WTC11 (cell line): ENCODE measurements around the gene NDUFA13. TPM values are rescaled to one million over a fixed set of nuclear protein-coding genes. Genes with fewer than 3 reads are reported as not detected.

Experiments used
- ATF1 ChIP-seq: sonication (generic); formaldehyde crosslinking; IDR thresholded peaks from 2 replicates; pipeline ENCODE4 v1.8.1; 2023; ENCODE audit warnings: mild to moderate bottlenecking, moderate library complexity, missing genetic modification reagents
- CBFB ChIP-seq: sonication (generic); formaldehyde crosslinking; IDR thresholded peaks from 2 replicates; pipeline ENCODE4 v1.8.1; 2022; ENCODE audit warnings: mild to moderate bottlenecking, low read depth, missing genetic modification reagents
- CREM ChIP-seq: sonication (generic); formaldehyde crosslinking; IDR thresholded peaks from 2 replicates; pipeline ENCODE4 v1.8.1; 2022; ENCODE audit warnings: mild to moderate bottlenecking, missing genetic modification reagents, moderate library complexity
- CTCF ChIP-seq: fragments of 200-600 bp; IDR thresholded peaks from 2 replicates; pipeline ENCODE4 v1.8.0; 2022; ENCODE audit warnings: antibody characterized with exemption
- ESRRA ChIP-seq: sonication (generic); formaldehyde crosslinking; IDR thresholded peaks from 2 replicates; pipeline ENCODE4 v1.8.1; 2022; ENCODE audit warnings: mild to moderate bottlenecking, missing genetic modification reagents, borderline replicate concordance
- FOXJ3 ChIP-seq: sonication (generic); formaldehyde crosslinking; IDR thresholded peaks from 2 replicates; pipeline ENCODE4 v1.9.0; 2021; ENCODE audit warnings: missing genetic modification reagents, mild to moderate bottlenecking, borderline replicate concordance
- FOXK1 ChIP-seq: sonication (generic); formaldehyde crosslinking; IDR thresholded peaks from 2 replicates; pipeline ENCODE4 v1.8.0; 2022; ENCODE audit warnings: mild to moderate bottlenecking, moderate library complexity, missing genetic modification reagents
- FOXP1 ChIP-seq: sonication (generic); formaldehyde crosslinking; IDR thresholded peaks from 2 replicates; pipeline ENCODE4 v1.8.0; 2022; ENCODE audit warnings: missing genetic modification reagents, mild to moderate bottlenecking, moderate library complexity, borderline replicate concordance
- JUN ChIP-seq: sonication (generic); formaldehyde crosslinking; IDR thresholded peaks from 2 replicates; pipeline ENCODE4 v1.8.0; 2023; ENCODE audit warnings: mild to moderate bottlenecking, missing genetic modification reagents
- RELA ChIP-seq: sonication (generic); formaldehyde crosslinking; IDR thresholded peaks from 2 replicates; pipeline ENCODE4 v1.8.1; 2022; ENCODE audit warnings: missing genetic modification reagents, mild to moderate bottlenecking, borderline replicate concordance
- SP1 ChIP-seq: sonication (generic); formaldehyde crosslinking; conservative IDR thresholded peaks from 2 replicates; pipeline ENCODE4 v1.8.1; 2022; ENCODE audit warnings: missing genetic modification reagents
- TEAD1 ChIP-seq: sonication (generic); formaldehyde crosslinking; IDR thresholded peaks from 2 replicates; pipeline ENCODE4 v1.8.0; 2022; ENCODE audit warnings: mild to moderate bottlenecking, missing genetic modification reagents
- TEAD4 ChIP-seq: sonication (generic); formaldehyde crosslinking; IDR thresholded peaks from 2 replicates; pipeline ENCODE4 v1.8.0; 2022; ENCODE audit warnings: mild to moderate bottlenecking, missing genetic modification reagents
- USF2 ChIP-seq: sonication (generic); formaldehyde crosslinking; IDR thresholded peaks from 2 replicates; pipeline ENCODE4 v1.8.1; 2023; ENCODE audit warnings: mild to moderate bottlenecking, missing genetic modification reagents, moderate library complexity
- ZNF121 ChIP-seq: sonication (generic); formaldehyde crosslinking; IDR thresholded peaks from 2 replicates; pipeline ENCODE4 v1.8.0; 2023; ENCODE audit warnings: missing genetic modification reagents
- ZNF219 ChIP-seq: sonication (generic); formaldehyde crosslinking; IDR thresholded peaks from 2 replicates; pipeline ENCODE4 v1.8.0; 2023; ENCODE audit warnings: missing genetic modification reagents, mild to moderate bottlenecking, borderline replicate concordance
- ZNF232 ChIP-seq: sonication (generic); formaldehyde crosslinking; IDR thresholded peaks from 2 replicates; pipeline ENCODE4 v1.8.0; 2022; ENCODE audit warnings: mild to moderate bottlenecking, missing genetic modification reagents
- ZNF317 ChIP-seq: sonication (generic); formaldehyde crosslinking; IDR thresholded peaks from 2 replicates; pipeline ENCODE4 v1.8.1; 2023; ENCODE audit warnings: low read depth, mild to moderate bottlenecking, moderate library complexity, missing genetic modification reagents, borderline replicate concordance
- ZNF416 ChIP-seq: fragments of 250-450 bp; sonication (Bioruptor Pico); IDR thresholded peaks from 2 replicates; pipeline ENCODE4 v1.9.0; 2021; ENCODE audit warnings: mild to moderate bottlenecking, inconsistent platforms
- ZNF423 ChIP-seq: fragments of 250-450 bp; sonication (Bioruptor Pico); IDR thresholded peaks from 2 replicates; pipeline ENCODE4 v2.1.2; 2022; ENCODE audit warnings: mild to moderate bottlenecking, moderate library complexity
- total RNA-seq: library from RNA; stranded (reverse); gene quantifications from 3 replicates; pipeline ENCODE4 v1.2.3, GENCODE V29; 2021
- TF ChIP-seq, protein P1 (sequence below): sonication (generic); formaldehyde crosslinking; IDR thresholded peaks from 2 replicates; pipeline ENCODE4 v1.8.1; 2022; ENCODE audit warnings: mild to moderate bottlenecking, moderate library complexity, missing genetic modification reagents
- TF ChIP-seq, protein P2 (sequence below): fragments of 250-450 bp; sonication (Bioruptor Pico); IDR thresholded peaks from 2 replicates; pipeline ENCODE4 v1.9.0; 2021; ENCODE audit warnings: mild to moderate bottlenecking, borderline replicate concordance
- TF ChIP-seq, protein P3 (sequence below): fragments of 250-450 bp; sonication (Bioruptor Pico); IDR thresholded peaks from 2 replicates; pipeline ENCODE4 v1.9.0; 2021; ENCODE audit warnings: mild to moderate bottlenecking
- TF ChIP-seq, protein P4 (sequence below): sonication (generic); formaldehyde crosslinking; IDR thresholded peaks from 2 replicates; pipeline ENCODE4 v1.8.1; 2023; ENCODE audit warnings: mild to moderate bottlenecking, moderate library complexity, missing genetic modification reagents

The NDUFA13 gene
- total RNA-seq, 1 experiment from 2014 or later = 519 TPM

GRCh38 chr19:19515642-19516519, at the start of gene NDUFA13 (continued):
- TF ChIP-seq CTCF (no peak), FOXP1 (no peak; the same call in 1 of the 2 replicates), FOXJ3 (CRISPR knock-in tag) (no peak), FOXK1 (CRISPR knock-in tag) (peak; percentile 93), TEAD1 (CRISPR knock-in tag) (peak; percentile 79; the same call in 1 of the 2 replicates), CREM (CRISPR knock-in tag) (peak; percentile 89), USF2 (CRISPR knock-in tag) (no peak), ESRRA (CRISPR knock-in tag) (no peak), RELA (CRISPR knock-in tag) (no peak), TEAD4 (peak; percentile 55; the same call in 1 of the 2 replicates), ZNF232 (no peak), ZNF423 (CRISPR knock-in tag) (no peak), JUN (CRISPR knock-in tag) (no peak), ZNF317 (CRISPR knock-in tag) (0 out of 2 replicates have a peak, but pooled peaks have one; percentile 56), CBFB (CRISPR knock-in tag) (no peak), ATF1 (CRISPR knock-in tag) (no peak), ZNF416 (CRISPR knock-in tag) (no peak), SP1 (peak; percentile 75; the same call in 1 of the 2 replicates), ZNF121 (CRISPR knock-in tag) (no peak), ZNF219 (CRISPR knock-in tag) (no peak)
- TF ChIP-seq, protein P1, sequence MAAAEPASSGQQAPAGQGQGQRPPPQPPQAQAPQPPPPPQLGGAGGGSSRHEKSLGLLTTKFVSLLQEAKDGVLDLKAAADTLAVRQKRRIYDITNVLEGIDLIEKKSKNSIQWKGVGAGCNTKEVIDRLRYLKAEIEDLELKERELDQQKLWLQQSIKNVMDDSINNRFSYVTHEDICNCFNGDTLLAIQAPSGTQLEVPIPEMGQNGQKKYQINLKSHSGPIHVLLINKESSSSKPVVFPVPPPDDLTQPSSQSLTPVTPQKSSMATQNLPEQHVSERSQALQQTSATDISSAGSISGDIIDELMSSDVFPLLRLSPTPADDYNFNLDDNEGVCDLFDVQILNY (CRISPR knock-in tag) = peak; percentile 82; the same call in 1 of the 2 replicates
- TF ChIP-seq, protein P2, sequence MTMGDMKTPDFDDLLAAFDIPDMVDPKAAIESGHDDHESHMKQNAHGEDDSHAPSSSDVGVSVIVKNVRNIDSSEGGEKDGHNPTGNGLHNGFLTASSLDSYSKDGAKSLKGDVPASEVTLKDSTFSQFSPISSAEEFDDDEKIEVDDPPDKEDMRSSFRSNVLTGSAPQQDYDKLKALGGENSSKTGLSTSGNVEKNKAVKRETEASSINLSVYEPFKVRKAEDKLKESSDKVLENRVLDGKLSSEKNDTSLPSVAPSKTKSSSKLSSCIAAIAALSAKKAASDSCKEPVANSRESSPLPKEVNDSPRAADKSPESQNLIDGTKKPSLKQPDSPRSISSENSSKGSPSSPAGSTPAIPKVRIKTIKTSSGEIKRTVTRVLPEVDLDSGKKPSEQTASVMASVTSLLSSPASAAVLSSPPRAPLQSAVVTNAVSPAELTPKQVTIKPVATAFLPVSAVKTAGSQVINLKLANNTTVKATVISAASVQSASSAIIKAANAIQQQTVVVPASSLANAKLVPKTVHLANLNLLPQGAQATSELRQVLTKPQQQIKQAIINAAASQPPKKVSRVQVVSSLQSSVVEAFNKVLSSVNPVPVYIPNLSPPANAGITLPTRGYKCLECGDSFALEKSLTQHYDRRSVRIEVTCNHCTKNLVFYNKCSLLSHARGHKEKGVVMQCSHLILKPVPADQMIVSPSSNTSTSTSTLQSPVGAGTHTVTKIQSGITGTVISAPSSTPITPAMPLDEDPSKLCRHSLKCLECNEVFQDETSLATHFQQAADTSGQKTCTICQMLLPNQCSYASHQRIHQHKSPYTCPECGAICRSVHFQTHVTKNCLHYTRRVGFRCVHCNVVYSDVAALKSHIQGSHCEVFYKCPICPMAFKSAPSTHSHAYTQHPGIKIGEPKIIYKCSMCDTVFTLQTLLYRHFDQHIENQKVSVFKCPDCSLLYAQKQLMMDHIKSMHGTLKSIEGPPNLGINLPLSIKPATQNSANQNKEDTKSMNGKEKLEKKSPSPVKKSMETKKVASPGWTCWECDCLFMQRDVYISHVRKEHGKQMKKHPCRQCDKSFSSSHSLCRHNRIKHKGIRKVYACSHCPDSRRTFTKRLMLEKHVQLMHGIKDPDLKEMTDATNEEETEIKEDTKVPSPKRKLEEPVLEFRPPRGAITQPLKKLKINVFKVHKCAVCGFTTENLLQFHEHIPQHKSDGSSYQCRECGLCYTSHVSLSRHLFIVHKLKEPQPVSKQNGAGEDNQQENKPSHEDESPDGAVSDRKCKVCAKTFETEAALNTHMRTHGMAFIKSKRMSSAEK (CRISPR knock-in tag) = no peak
- TF ChIP-seq, protein P3, sequence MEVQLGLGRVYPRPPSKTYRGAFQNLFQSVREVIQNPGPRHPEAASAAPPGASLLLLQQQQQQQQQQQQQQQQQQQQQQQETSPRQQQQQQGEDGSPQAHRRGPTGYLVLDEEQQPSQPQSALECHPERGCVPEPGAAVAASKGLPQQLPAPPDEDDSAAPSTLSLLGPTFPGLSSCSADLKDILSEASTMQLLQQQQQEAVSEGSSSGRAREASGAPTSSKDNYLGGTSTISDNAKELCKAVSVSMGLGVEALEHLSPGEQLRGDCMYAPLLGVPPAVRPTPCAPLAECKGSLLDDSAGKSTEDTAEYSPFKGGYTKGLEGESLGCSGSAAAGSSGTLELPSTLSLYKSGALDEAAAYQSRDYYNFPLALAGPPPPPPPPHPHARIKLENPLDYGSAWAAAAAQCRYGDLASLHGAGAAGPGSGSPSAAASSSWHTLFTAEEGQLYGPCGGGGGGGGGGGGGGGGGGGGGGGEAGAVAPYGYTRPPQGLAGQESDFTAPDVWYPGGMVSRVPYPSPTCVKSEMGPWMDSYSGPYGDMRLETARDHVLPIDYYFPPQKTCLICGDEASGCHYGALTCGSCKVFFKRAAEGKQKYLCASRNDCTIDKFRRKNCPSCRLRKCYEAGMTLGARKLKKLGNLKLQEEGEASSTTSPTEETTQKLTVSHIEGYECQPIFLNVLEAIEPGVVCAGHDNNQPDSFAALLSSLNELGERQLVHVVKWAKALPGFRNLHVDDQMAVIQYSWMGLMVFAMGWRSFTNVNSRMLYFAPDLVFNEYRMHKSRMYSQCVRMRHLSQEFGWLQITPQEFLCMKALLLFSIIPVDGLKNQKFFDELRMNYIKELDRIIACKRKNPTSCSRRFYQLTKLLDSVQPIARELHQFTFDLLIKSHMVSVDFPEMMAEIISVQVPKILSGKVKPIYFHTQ = no peak
- TF ChIP-seq, protein P4, sequence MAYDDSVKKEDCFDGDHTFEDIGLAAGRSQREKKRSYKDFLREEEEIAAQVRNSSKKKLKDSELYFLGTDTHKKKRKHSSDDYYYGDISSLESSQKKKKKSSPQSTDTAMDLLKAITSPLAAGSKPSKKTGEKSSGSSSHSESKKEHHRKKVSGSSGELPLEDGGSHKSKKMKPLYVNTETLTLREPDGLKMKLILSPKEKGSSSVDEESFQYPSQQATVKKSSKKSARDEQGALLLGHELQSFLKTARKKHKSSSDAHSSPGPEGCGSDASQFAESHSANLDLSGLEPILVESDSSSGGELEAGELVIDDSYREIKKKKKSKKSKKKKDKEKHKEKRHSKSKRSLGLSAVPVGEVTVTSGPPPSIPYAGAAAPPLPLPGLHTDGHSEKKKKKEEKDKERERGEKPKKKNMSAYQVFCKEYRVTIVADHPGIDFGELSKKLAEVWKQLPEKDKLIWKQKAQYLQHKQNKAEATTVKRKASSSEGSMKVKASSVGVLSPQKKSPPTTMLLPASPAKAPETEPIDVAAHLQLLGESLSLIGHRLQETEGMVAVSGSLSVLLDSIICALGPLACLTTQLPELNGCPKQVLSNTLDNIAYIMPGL = 0 out of 2 replicates have a peak, but pooled peaks have one; percentile 30
